SK-N-SH (cell line): ENCODE measurements around the gene RRBP1. TPM values are rescaled to one million over a fixed set of nuclear protein-coding genes. Genes with fewer than 3 reads are reported as not detected.

Experiments used
- CTCF ChIA-PET: fragments of 300-600, 350-600 bp; formaldehyde crosslinking; extraction: SDS; loops from one replicate; lab custom pipeline; 2021; lab: Yijun Ruan, JAX
- POLR2A ChIA-PET: fragments of 350-600 bp; sonication (Branson Sonifier 250); formaldehyde crosslinking; extraction: SDS; loops from one replicate; lab custom pipeline; 2020; ENCODE audit warnings: antibody characterized with exemption, inconsistent platforms; lab: Yijun Ruan, JAX
- DNase-seq: peaks from one replicate; pipeline ENCODE4 v3.0.0; 2012
- H2AFZ ChIP-seq: fragments of 200-600 bp; sonication (generic); 2 replicates; pipeline ENCODE4 v1.8.1; 2016; ENCODE audit warnings: antibody characterized with exemption, mild to moderate bottlenecking, low read depth
- H3F3A ChIP-seq: fragments of 200-600 bp; sonication (generic); replicated peaks from 2 replicates; pipeline ENCODE3; 2016; ENCODE audit warnings: antibody characterized with exemption, mild to moderate bottlenecking; ENCODE audit not compliant: insufficient read depth
- H3K27ac ChIP-seq, 2 experiments: fragments of 200-500 bp in 1 of 2; fragments of 200-600 bp in 1 of 2; sonication (Bioruptor generic) in 1 of 2; sonication (generic), shearing (Covaris generic) in 1 of 2; 2 replicates each; pipeline versions ENCODE4 v1.5.1 to v1.6.1; 2014 to 2016; ENCODE audit warnings: low read depth in 2 of 2, inconsistent platforms in 1 of 2, low read length in 1 of 2, mild to moderate bottlenecking in 1 of 2, mixed read lengths in 1 of 2
- H3K27me3 ChIP-seq: fragments of 200-600 bp; sonication (generic), shearing (Covaris generic); 2 replicates; pipeline ENCODE4 v1.6.1; 2016; ENCODE audit warnings: mixed run types; ENCODE audit not compliant: insufficient read depth
- H3K36me3 ChIP-seq, 2 experiments: fragments of 200-500 bp in 1 of 2; fragments of 200-600 bp in 1 of 2; sonication (Bioruptor generic) in 1 of 2; sonication (generic) in 1 of 2; replicated peaks in 1 of 2; 2 replicates each; pipeline versions ENCODE3 to v1.5.1; 2014 to 2016; ENCODE audit warnings: low read length in 1 of 2, mild to moderate bottlenecking in 1 of 2; ENCODE audit not compliant: insufficient read depth in 2 of 2, control insufficient read depth in 1 of 2
- H3K4me1 ChIP-seq, 2 experiments: fragments of 200-500 bp in 1 of 2; fragments of 200-600 bp in 1 of 2; sonication (Bioruptor generic) in 1 of 2; sonication (generic), shearing (Covaris generic) in 1 of 2; 2 replicates each; pipeline versions ENCODE4 v1.5.1 to v1.6.1; 2014 to 2016; ENCODE audit warnings: low read depth in 1 of 2, low read length in 1 of 2, mixed run types in 1 of 2; ENCODE audit not compliant: insufficient read depth in 2 of 2, control insufficient read depth in 1 of 2
- H3K4me2 ChIP-seq: fragments of 200-600 bp; sonication (generic), shearing (Covaris generic); 2 replicates; pipeline ENCODE4 v1.6.1; 2017; ENCODE audit warnings: mixed run types
- H3K4me3 ChIP-seq, 2 experiments: fragments of 200-500 bp in 1 of 2; fragments of 200-600 bp in 1 of 2; sonication (Bioruptor generic) in 1 of 2; sonication (generic), shearing (Covaris generic) in 1 of 2; 2 replicates each; pipeline versions ENCODE4 v1.5.1 to v1.8.1; 2014 to 2016; ENCODE audit warnings: low read depth in 2 of 2, inconsistent platforms in 1 of 2, low read length in 1 of 2, mild to moderate bottlenecking in 1 of 2, mixed read lengths in 1 of 2, moderate library complexity in 1 of 2
- H3K79me2 ChIP-seq: fragments of 200-600 bp; sonication (generic); 2 replicates; pipeline ENCODE4 v1.8.1; 2017; ENCODE audit warnings: mild to moderate bottlenecking; ENCODE audit not compliant: insufficient read depth
- H3K9ac ChIP-seq: fragments of 200-600 bp; sonication (generic); 2 replicates; pipeline ENCODE4 v1.6.1; 2017; ENCODE audit warnings: mixed run types
- H3K9me2 ChIP-seq: fragments of 200-600 bp; sonication (generic); 2 replicates; pipeline ENCODE4 v1.6.1; 2017; ENCODE audit warnings: mixed run types
- H3K9me3 ChIP-seq: fragments of 200-600 bp; sonication (generic); 2 replicates; pipeline ENCODE4 v1.6.1; 2017; ENCODE audit warnings: mixed run types, mild to moderate bottlenecking, moderate library complexity
- H4K20me1 ChIP-seq: fragments of 200-600 bp; sonication (generic); 2 replicates; pipeline ENCODE4 v1.6.1; 2017; ENCODE audit warnings: mild to moderate bottlenecking, mixed run types; ENCODE audit not compliant: insufficient read depth
- ELF1 ChIP-seq: IDR thresholded peaks from 2 replicates; pipeline ENCODE4 v1.4.0; 2012
- EP300 ChIP-seq, 2 experiments: IDR thresholded peaks; 2 replicates each; pipeline versions ENCODE4 v1.4.0 to v1.6.1; 2012; ENCODE audit warnings: borderline replicate concordance in 1 of 2, low read depth in 1 of 2, low read length in 1 of 2
- EZH2phosphoT487 ChIP-seq: fragments of 200-600 bp; sonication (generic); IDR thresholded peaks from 2 replicates; pipeline ENCODE4 v1.6.1; 2017; ENCODE audit warnings: low read depth, mixed run types, mild to moderate bottlenecking, antibody characterized with exemption, moderate library complexity, borderline replicate concordance
- FOSL2 ChIP-seq: IDR thresholded peaks from 2 replicates; pipeline ENCODE4 v1.4.0; 2012; ENCODE audit warnings: low read depth, mild to moderate bottlenecking, moderate library complexity, borderline replicate concordance
- FOXJ3 ChIP-seq: sonication (generic); formaldehyde crosslinking; IDR thresholded peaks from 2 replicates; pipeline ENCODE4 v1.5.1; 2020; ENCODE audit warnings: mild to moderate bottlenecking, missing genetic modification reagents
- FOXM1 ChIP-seq: IDR thresholded peaks from 2 replicates; pipeline ENCODE4 v1.4.0; 2012; ENCODE audit warnings: low read depth, mild to moderate bottlenecking
- GABPA ChIP-seq: IDR thresholded peaks from 2 replicates; pipeline ENCODE4 v1.4.0; 2012; ENCODE audit warnings: low read depth, mild to moderate bottlenecking
- GATA2 ChIP-seq: sonication (generic); formaldehyde crosslinking; IDR thresholded peaks from 2 replicates; pipeline ENCODE4 v1.5.0; 2020; ENCODE audit warnings: mild to moderate bottlenecking, missing genetic modification reagents
- JUND ChIP-seq: IDR thresholded peaks from 2 replicates; pipeline ENCODE4 v1.4.0; 2012
- MEF2A ChIP-seq: IDR thresholded peaks from 2 replicates; pipeline ENCODE4 v1.4.0; 2012; ENCODE audit warnings: low read depth, borderline replicate concordance
- MXI1 ChIP-seq: IDR thresholded peaks from 2 replicates; pipeline ENCODE4 v1.6.1; 2012; ENCODE audit warnings: mild to moderate bottlenecking, low read depth, low read length, improper control_type of control experiment
- NFIC ChIP-seq: IDR thresholded peaks from 2 replicates; pipeline ENCODE4 v1.4.0; 2012; ENCODE audit warnings: borderline replicate concordance
- NRF1 ChIP-seq: IDR thresholded peaks from 2 replicates; pipeline ENCODE4 v1.6.1; 2012; ENCODE audit warnings: low read depth, mild to moderate bottlenecking, low read length
- POLR2AphosphoS5 ChIP-seq: IDR thresholded peaks from 2 replicates; pipeline ENCODE4 v1.6.1; 2012; ENCODE audit warnings: low read depth, low read length
- RAD21 ChIP-seq: IDR thresholded peaks from 2 replicates; pipeline ENCODE4 v1.6.1; 2012; ENCODE audit warnings: mild to moderate bottlenecking, low read length
- RCOR1 ChIP-seq: fragments of 150-350 bp; IDR thresholded peaks from 2 replicates; pipeline ENCODE4 v1.6.1; 2017; ENCODE audit warnings: antibody characterized with exemption, low read length
- SIN3A ChIP-seq: IDR thresholded peaks from 2 replicates; pipeline ENCODE4 v1.6.1; 2012; ENCODE audit warnings: low read depth, mild to moderate bottlenecking, low read length, moderate library complexity, borderline replicate concordance
- SMC3 ChIP-seq: IDR thresholded peaks from 2 replicates; pipeline ENCODE4 v1.6.1; 2012; ENCODE audit warnings: low read depth, low read length, improper control_type of control experiment
- TCF12 ChIP-seq: IDR thresholded peaks from 2 replicates; pipeline ENCODE4 v1.4.0; 2012
- YY1 ChIP-seq: IDR thresholded peaks from 2 replicates; pipeline ENCODE4 v1.4.0; 2012; ENCODE audit warnings: low read depth, mild to moderate bottlenecking
- whole genome bisulfite sequencing: methylation state at CpG from one replicate; pipeline ENCODE4 v1.1.6; 2017; ENCODE audit warnings: low lambda C conversion rate; 5-methylcytosine and 5-hydroxymethylcytosine counted together
- polyA plus RNA-seq, 3 experiments: library from polyadenylated mRNA; depleted of rRNA; stranded (reverse); fragments of >200 nt; gene quantifications; 2 replicates each; pipeline ENCODE4 v1.2.3, GENCODE V29; 2012
- TF ChIP-seq, protein P1 (sequence below): IDR thresholded peaks from 2 replicates; pipeline ENCODE4 v1.4.0; 2012; ENCODE audit warnings: low read depth, borderline replicate concordance
- TF ChIP-seq, protein P2 (sequence below): fragments of 150-350 bp; IDR thresholded peaks from 2 replicates; pipeline ENCODE4 v1.6.1; 2017; ENCODE audit warnings: antibody characterized with exemption, low read length, low read depth, borderline replicate concordance
- TF ChIP-seq, protein P3 (sequence below): IDR thresholded peaks from 2 replicates; pipeline ENCODE4 v1.4.0; 2012; ENCODE audit warnings: low read depth
- TF ChIP-seq, protein P4 (sequence below): IDR thresholded peaks from 2 replicates; pipeline ENCODE4; 2012

RRBP1 gene
- polyA plus RNA-seq, 1 of the 3 experiments (the other 2 are of a cell fraction) = 50.2 TPM

DNA sequence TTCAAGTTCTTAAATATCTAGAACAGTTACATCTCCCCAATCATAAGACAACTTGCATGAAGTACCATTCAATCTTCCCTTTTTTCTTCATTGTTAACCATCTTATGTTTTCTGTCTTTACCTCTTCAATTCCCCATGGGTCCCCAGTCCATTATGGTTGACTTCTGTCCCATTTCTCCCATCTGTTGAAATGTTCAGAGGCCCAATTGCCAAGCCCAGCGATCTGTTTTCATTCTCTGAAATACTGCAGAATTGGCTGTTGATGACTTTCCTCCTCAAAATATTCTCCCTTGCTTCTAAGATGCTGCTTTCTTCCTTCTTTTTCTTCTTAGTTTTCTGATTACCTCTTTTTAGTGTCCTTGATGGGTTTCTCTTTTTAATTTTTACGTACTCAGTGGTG lies 86.2 kb downstream of the RRBP1 start:
- Histone ChIP-seq H3K27me3 (no peaks in the 10 kb centered on the region), H3K4me2 (no peak overlapping the region), H3K36me3 (peaks cover 7 to 56% of the 10 kb centered on the region in 2 experiments), H3K4me3 (no peak overlapping the region), H3F3A (peaks cover 6% of the 10 kb centered on the region), H3K79me2 (peaks cover 100% of the 10 kb centered on the region), H3K9me3 (no peaks in the 10 kb centered on the region), H3K9me2 (no peaks in the 10 kb centered on the region), H3K27ac (no peak overlapping the region), H2AFZ (no peak overlapping the region), H3K9ac (no peak overlapping the region), H4K20me1 (peaks cover 100% of the 10 kb centered on the region), H3K4me1 (peaks cover 0 to 12% of the 10 kb centered on the region in 2 experiments; a peak in 1 of 4 replicates)
- POLR2A ChIA-PET = no interaction called here
- CTCF ChIA-PET = no interaction called here
- no peak for DNase-seq
- TF ChIP-seq GABPA = no peak
- TF ChIP-seq SMC3 = no peak
- TF ChIP-seq RCOR1 = no peak
- no peak for TF ChIP-seq NRF1
- no peak for TF ChIP-seq ELF1
- no peak for TF ChIP-seq EZH2phosphoT487
- no peak for TF ChIP-seq NFIC
- no peak for TF ChIP-seq YY1
- TF ChIP-seq, protein P1, sequence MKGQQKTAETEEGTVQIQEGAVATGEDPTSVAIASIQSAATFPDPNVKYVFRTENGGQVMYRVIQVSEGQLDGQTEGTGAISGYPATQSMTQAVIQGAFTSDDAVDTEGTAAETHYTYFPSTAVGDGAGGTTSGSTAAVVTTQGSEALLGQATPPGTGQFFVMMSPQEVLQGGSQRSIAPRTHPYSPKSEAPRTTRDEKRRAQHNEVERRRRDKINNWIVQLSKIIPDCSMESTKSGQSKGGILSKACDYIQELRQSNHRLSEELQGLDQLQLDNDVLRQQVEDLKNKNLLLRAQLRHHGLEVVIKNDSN = no peak
- no peak for TF ChIP-seq SIN3A
- TF ChIP-seq FOXM1 = no peak
- TF ChIP-seq, protein P2, sequence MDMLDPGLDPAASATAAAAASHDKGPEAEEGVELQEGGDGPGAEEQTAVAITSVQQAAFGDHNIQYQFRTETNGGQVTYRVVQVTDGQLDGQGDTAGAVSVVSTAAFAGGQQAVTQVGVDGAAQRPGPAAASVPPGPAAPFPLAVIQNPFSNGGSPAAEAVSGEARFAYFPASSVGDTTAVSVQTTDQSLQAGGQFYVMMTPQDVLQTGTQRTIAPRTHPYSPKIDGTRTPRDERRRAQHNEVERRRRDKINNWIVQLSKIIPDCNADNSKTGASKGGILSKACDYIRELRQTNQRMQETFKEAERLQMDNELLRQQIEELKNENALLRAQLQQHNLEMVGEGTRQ = no peak
- TF ChIP-seq, protein P3, sequence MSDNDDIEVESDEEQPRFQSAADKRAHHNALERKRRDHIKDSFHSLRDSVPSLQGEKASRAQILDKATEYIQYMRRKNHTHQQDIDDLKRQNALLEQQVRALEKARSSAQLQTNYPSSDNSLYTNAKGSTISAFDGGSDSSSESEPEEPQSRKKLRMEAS = no peak
- no peak for TF ChIP-seq MXI1
- TF ChIP-seq, protein P4, sequence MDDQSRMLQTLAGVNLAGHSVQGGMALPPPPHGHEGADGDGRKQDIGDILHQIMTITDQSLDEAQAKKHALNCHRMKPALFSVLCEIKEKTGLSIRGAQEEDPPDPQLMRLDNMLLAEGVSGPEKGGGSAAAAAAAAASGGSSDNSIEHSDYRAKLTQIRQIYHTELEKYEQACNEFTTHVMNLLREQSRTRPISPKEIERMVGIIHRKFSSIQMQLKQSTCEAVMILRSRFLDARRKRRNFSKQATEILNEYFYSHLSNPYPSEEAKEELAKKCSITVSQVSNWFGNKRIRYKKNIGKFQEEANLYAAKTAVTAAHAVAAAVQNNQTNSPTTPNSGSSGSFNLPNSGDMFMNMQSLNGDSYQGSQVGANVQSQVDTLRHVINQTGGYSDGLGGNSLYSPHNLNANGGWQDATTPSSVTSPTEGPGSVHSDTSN = no peak
- 92% methylated on average over 2 of the region's 2 CpGs for WGBS

DNA sequence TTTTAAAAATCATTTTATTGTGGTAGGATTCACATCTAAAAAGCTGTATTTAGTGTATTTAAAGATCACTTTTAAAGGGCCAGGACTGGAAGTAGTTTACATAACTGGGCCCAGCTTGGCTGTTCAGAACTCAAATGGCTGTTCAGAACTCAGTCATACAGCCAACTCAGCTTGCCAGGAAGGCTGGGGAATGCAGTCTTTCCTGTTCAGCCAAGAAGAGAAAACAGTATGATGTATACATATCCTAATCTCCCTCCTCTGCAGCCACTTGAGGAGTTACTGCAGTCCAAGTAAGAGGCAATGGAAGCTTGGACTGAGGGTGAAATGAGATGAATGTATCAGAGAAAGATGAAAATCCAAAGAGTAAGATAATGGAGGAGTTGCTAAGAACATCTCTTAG lies 87.6 kb downstream of the RRBP1 start:
- Histone ChIP-seq H3K9ac (no peak overlapping the region), H4K20me1 (peaks cover 100% of the 10 kb centered on the region), H3K27ac (peak overlapping the region in 1 of 2 experiments; percentile 26; a peak in 1 of 4 replicates), H3K9me3 (no peaks in the 10 kb centered on the region), H3K79me2 (peaks cover 100% of the 10 kb centered on the region), H3F3A (peaks cover 6% of the 10 kb centered on the region), H3K4me3 (no peak overlapping the region), H3K36me3 (peaks cover 6 to 48% of the 10 kb centered on the region in 2 experiments), H3K4me1 (peaks cover 3 to 15% of the 10 kb centered on the region in 2 experiments; a peak in 2 of 4 replicates), H3K27me3 (no peaks in the 10 kb centered on the region), H3K4me2 (no peak overlapping the region), H3K9me2 (no peaks in the 10 kb centered on the region), H2AFZ (no peak overlapping the region)
- no peak for TF ChIP-seq FOSL2
- no peak for TF ChIP-seq POLR2AphosphoS5
- no peak for TF ChIP-seq JUND
- TF ChIP-seq EP300 (IDR thresholded peaks at IDR 0.05; ENCODE audit: borderline replicate concordance in 1 of 2, low read depth in 1 of 2, low read length in 1 of 2) = no peak
- no peak for TF ChIP-seq GATA2 (CRISPR knock-in tag)
- TF ChIP-seq FOXJ3 (CRISPR knock-in tag) = no peak
- no peak for TF ChIP-seq RAD21
- TF ChIP-seq, protein P4 = no peak
- TF ChIP-seq, protein P2 = no peak
- TF ChIP-seq MEF2A = no peak
- TF ChIP-seq TCF12 = no peak
- DNase-seq = no peak
- ChIA-PET POLR2A (no interaction called here), CTCF (interaction anchor here (0.8 to 1.5 kb wide), 3 partner anchors 23 to 90 kb away, joined by 3 to 4 read pairs (median 3); no protein-coding TSS in a partner anchor)
